ACHN (cell line): Measurements from ENCODE around the gene SCT.

ENCODE experiments used
- DNase-seq: peaks from one replicate; pipeline ENCODE4 v3.0.0-alpha.2; 2015
- in situ Hi-C: cut with HindIII; loops from 2 replicates; pipeline ENCODE4 v1.10.0; 2017; ENCODE audit warnings: low sequenced_read_pairs, low pct_ligation_motif_present, low pct_unique_long_range_greater_than_20kb

Gene SCT

GRCh38 chr11:646214-646613 lies 19.2 kb upstream of the SCT start:
- no peak for DNase-seq
- in situ Hi-C loops = no loop called here

GRCh38 chr11:645536-645935 lies 18.6 kb upstream of the SCT start:
- DNase-seq = no peak
- in situ Hi-C loops = no loop called here

- DNase-seq = no peak
- in situ Hi-C loops = no loop called here
These were observed 17.1 kb upstream of the SCT start for GRCh38 chr11:643849-644738.

DNA sequence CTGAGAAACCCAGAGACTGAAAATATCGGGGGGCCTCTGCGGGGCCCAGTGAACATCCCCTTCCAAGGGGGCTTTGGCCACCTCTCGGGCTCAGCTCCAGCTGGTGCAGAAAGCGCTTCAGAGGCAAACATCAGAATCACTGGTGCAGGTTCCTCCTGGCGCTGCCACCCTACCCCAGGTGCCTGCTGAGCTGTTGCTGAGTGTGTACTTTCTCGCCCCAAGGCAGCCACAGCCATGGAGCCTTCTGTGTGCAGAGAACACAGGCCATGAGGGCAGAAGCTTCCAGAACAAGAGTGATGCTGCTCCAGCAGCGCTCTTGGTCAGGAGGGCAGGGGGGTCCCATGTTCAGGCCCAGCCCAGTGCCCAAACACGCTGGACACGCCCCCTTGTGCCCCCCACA lies 16.4 kb upstream of the SCT start:
- no peak for DNase-seq
- in situ Hi-C loops = no loop called here

DNA sequence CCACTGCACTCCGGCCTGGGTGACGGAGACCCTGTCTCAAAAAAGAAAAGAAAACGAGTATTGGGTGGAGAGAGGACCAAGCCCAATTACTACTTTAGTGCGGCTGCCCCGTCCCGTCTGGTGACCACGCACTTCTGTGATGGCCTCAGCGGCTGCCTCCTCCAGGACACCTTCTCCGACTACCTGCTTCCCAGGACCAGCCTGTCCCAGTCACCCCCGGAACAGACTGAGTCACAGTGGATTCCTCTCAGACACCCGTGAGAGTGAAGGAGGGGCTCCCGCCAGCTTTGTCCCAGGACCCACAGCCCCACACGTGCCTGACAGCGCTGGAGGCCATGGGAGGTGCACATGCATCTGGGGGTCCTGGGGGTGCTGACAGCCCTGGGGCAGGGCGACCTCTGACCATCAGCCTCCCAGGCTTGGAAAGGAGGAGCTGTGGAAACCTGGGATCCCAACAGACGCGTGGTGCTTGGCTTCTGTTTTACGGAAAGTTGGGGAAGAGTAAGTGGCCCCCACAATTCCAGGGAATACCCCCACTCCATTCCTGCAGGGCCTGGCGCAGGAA lies 14.9 kb upstream of the SCT start:
- in situ Hi-C loops = no loop called here
- no peak for DNase-seq

DNA sequence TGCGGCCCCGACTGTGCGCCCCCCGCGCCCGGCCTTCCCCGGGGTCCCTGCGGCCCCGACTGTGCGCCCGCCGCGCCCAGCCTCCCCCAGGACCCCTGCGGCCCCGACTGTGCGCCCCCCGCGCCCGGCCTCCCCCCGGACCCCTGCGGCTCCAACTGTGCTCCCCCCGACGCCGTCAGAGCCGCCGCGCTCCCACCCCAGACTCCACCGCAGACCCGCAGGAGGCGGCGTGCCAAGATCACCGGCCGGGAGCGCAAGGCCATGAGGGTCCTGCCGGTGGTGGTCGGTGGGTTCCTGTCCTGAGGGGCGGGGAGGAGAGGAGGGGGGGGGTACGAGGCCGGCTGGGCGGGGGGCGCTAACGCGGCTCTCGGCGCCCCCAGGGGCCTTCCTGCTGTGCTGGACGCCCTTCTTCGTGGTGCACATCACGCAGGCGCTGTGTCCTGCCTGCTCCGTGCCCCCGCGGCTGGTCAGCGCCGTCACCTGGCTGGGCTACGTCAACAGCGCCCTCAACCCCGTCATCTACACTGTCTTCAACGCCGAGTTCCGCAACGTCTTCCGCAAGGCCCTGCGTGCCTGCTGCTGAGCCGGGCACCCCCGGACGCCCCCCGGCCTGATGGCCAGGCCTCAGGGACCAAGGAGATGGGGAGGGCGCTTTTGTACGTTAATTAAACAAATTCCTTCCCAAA lies 13.2 kb upstream of the SCT start:
- no peak for DNase-seq
- in situ Hi-C loops = no loop called here

GRCh38 chr11:639332-639955 lies 12.5 kb upstream of the SCT start:
- no peak for DNase-seq
- in situ Hi-C loops = no loop called here

DNA sequence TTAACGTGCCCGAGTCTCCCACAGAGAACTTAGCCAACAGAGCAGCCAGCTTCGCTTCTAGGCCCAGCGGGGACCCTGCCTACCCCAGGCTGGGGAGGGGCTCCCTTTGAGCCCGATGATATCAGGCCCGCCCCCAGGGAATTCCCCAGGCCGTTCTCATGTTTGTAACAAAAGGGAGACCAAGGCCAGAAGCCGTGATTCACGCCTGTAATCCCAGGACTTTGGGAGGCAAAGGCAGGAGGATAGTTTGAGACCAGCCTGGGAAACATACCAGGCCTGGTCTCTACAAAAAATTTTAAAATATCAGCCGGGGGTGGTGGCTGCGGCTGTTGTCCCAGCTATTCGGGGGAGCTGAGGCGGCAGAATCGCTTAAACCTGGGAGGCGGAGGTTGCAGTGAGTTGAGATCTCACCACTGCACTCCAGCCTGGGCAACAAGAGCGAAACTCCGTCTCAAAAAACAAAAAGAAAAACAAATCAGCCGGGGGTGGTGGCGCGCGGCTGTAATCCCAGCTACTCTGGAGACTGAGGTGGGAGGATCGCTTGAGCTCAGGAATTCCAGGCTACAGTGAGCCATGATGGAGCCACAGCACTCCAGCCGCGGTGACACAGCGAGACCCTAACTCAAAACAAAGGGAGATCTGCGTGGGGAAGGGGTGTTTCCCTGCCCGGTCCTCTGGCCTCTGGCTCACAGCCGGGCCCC lies 11.8 kb upstream of the SCT start:
- in situ Hi-C loops = no loop called here
- DNase-seq = no peak

GRCh38 chr11:637593-638521 lies 10.9 kb upstream of the SCT start:
- in situ Hi-C loops = no loop called here
- no peak for DNase-seq

- in situ Hi-C loops = no loop called here
- DNase-seq = no peak
These were observed 10.3 kb upstream of the SCT start for GRCh38 chr11:637333-637592.

GRCh38 chr11:636511-637332 lies 9.7 kb upstream of the SCT start, which contains the start of gene DRD4:
DRD4 (plus strand) TSS chr11:637269; CDS start chr11:637305, 36 bp downstream.
- DNase-seq = no peak

DNA sequence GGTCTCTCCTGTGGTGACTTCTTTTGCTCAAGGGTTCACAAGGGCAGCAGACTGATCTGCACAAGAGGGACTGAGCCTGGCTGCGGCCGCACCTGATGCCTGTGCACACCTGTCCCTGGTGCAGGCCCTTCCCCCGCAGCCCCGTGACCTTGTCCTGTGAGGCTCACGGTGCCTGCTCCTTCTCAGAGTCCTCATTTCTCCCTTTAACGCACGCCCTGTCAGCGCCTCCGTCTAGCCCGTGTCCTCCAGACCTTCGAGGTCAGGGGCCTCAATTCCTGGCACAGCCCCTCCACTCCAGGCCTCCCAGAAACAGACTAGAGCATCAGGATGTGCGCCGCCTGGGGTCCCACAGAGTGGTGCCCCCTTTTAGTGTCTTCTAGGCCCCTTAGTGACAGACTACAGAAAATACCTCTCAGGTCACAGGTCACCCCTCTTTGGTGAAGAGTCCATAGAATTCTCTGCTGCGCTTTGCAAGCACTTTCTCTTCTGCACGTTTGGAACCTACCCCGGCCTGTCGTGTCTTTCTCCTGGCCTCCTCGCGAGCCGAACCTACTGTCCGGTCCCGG lies 9.0 kb upstream of the SCT start:
- DNase-seq = no peak
- in situ Hi-C loops = no loop called here

More at GRCh38 chr11:636511-637332, 9.7 kb upstream of the SCT start, which contains the start of gene DRD4:
- in situ Hi-C loops = no loop called here

- in situ Hi-C loops = no loop called here
- no peak for DNase-seq
These were observed 3.9 kb upstream of the SCT start for GRCh38 chr11:630871-631270.

- DNase-seq = no peak
- in situ Hi-C loops = no loop called here
These were observed 2.2 kb upstream of the SCT start for GRCh38 chr11:629237-629583.

GRCh38 chr11:628056-628455 lies 1.1 kb upstream of the SCT start:
- in situ Hi-C loops = no loop called here
- no peak for DNase-seq

GRCh38 chr11:627308-627576 lies 261 bp upstream of the SCT start:
- in situ Hi-C loops = no loop called here
- DNase-seq = no peak

DNA sequence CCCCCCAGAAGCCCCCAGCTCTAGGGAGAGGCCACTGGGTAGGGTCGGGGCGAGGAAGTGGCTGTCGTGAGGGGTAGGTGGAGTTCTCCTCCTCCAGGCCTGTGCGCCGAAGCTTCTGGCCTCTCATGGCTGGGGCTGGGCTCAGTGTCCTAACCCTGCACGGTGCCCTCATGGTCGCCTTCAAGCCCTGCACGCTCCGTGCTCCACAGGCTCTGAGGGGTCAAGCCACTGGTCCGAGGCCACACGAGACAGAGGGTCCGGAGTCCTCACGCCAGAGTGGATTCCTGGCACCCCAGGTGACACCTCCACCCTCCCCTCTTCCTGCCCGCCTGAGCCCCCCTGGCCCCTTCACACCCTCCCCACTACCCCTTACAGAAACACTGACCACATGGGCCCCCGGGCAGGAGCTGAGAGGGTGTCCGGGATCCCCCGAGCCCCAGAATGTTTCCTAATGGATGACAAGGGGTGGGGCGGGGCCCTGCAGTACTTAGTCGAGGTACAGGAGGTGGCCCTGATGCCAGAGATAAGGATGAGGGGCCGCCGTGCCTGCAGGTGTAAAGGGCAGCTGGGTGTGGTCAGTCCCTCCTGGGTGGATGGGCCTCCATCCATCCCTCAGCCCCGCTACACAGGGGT lies 1.2 kb downstream of the SCT start:
- DNase-seq = no peak
- in situ Hi-C loops = no loop called here
